Adrenal gland (tissue), 5 donors: ENCODE results near the gene NCK2.

ENCODE experiments used
- POLR2A ChIP-seq, 2 donors: fragments of 450-650 bp; IDR thresholded peaks; one replicate each; pipeline ENCODE4 v1.6.1; 2017; ENCODE audit warnings: antibody characterized with exemption in 2 of 2, mild to moderate bottlenecking in 2 of 2, moderate library complexity in 1 of 2
- TF ChIP-seq, protein P1 (sequence below), 6 experiments: fragments of 450-650 bp in 4 of 6; fragments of 200-600 bp in 2 of 6; sonication (generic) in 1 of 6; IDR thresholded peaks; 1 replicate in 5 of 6; 2 replicates in 1 of 6; pipeline versions ENCODE4 v1.5.1 to v1.8.0; 2016 to 2021; ENCODE audit warnings: antibody characterized with exemption in 6 of 6, mild to moderate bottlenecking in 2 of 6, moderate library complexity in 1 of 6
- donor health status: DM: no; HTN: no; CAD: no.

DNA sequence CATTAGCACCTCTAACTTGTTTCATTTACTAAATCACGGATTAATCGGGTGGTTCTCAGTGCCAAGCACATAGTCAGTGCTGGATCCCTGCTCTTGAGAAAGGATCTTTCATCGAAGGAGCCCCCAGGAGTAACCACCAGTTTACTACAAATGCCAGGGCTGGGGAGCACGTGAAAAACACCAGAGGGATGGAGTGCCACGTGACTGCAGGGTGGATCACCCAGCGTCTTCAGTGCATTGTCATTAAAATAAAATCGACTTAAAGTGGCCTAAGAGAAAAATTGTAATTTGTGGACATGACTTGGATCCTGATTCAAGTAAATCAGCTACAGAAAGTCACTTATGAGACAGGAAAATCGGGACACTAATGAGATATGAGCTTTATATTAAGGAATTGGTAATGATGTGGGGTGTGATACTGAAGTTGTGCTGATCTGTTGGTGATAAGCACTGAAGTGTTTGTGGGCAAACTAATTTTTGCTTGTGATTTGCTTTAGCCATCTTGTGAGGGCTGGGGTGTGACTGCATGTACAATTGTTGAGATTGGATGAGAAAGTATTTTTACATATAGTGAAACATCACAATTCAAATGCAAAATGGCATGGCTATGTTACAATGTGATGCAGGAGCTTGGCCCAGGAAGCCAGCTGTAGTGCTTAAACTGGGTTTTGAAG lies 63.8 kb downstream of the NCK2 start:
- TF ChIP-seq, protein P1, sequence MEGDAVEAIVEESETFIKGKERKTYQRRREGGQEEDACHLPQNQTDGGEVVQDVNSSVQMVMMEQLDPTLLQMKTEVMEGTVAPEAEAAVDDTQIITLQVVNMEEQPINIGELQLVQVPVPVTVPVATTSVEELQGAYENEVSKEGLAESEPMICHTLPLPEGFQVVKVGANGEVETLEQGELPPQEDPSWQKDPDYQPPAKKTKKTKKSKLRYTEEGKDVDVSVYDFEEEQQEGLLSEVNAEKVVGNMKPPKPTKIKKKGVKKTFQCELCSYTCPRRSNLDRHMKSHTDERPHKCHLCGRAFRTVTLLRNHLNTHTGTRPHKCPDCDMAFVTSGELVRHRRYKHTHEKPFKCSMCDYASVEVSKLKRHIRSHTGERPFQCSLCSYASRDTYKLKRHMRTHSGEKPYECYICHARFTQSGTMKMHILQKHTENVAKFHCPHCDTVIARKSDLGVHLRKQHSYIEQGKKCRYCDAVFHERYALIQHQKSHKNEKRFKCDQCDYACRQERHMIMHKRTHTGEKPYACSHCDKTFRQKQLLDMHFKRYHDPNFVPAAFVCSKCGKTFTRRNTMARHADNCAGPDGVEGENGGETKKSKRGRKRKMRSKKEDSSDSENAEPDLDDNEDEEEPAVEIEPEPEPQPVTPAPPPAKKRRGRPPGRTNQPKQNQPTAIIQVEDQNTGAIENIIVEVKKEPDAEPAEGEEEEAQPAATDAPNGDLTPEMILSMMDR (IDR thresholded peaks at IDR 0.05), result no peak
- no peak for TF ChIP-seq POLR2A (IDR thresholded peaks at IDR 0.05)
